ENCODE results near the gene ZBTB34.
A peak's percentile ranks its signal among the peaks of the same experiment; 100 is the strongest.

Gene ZBTB34

DNA sequence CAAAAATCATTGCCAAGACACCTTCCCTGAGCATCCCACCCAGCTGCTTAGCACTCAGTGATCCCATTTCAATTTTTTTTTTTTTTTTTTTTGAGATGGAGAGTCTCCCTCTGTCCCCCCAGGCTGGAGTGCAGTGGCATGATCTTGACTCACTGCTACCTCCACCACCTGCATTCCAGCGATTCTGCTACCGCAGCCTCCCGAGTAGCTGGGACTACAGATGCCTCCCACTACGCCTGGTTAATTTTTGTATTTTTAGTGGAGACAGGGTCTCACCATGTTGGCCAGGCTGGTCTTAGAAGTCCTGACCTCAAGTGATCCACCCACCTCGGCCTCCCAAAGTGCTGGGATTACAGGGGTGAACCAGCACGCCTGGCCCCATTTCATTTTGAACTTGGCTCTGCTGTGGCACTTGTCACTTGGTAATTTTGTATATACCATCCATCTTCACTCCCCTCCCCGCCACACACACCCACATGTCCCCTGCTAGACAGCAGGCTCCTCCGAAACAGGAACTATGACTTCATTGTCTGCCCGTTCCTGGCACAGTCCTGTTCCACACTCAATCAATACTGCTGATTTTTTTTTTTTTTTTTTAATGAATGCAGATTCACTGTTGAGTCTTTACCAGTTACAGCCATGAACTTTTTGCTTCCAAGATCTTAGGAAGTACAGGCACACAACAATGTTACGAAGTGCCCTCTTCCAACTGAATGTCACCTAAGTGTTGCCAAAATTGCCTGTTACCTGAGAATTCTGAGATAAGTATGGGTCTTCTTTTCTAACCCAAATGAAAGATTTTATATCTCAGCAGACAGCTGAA, 17.3 kb upstream of the ZBTB34 start:
- DNase-seq (ENCODE audit: low read depth): no peak

GRCh38 chr9:126844085-126844484, 16.4 kb upstream of the ZBTB34 start:
- DNase-seq (ENCODE audit: low read depth): peak; percentile 34

DNA sequence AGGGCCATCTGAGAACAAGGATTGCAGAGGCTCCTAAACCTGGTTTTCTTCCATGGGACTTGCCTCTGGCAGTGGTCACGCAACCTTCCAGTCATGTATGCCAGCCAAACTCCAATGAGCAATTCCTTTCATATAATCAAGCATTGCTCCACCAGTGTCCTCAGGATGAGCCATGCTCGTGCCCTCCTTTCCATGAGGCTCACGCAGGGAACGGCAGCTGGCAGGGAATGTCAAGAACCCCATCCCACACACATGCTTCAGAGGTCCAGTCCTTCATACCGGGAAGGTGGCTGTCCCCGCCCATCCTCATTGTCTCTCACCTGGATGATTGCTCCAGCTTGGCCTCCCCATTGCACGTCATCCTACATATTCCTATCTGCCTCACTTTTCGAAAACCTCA, 13.4 kb upstream of the ZBTB34 start:
- DNase-seq (ENCODE audit: low read depth): no peak

GRCh38 chr9:126849591-126850225, 10.7 kb upstream of the ZBTB34 start:
- no peak for DNase-seq (ENCODE audit: low read depth)

GRCh38 chr9:126851286-126851880, 9.1 kb upstream of the ZBTB34 start:
- no peak for DNase-seq (ENCODE audit: low read depth)

GRCh38 chr9:126852086-126852688, 8.3 kb upstream of the ZBTB34 start:
- DNase-seq (ENCODE audit: low read depth): no peak

- no peak for DNase-seq (ENCODE audit: low read depth)
These were observed 6.8 kb upstream of the ZBTB34 start for GRCh38 chr9:126853667-126854066.

DNA sequence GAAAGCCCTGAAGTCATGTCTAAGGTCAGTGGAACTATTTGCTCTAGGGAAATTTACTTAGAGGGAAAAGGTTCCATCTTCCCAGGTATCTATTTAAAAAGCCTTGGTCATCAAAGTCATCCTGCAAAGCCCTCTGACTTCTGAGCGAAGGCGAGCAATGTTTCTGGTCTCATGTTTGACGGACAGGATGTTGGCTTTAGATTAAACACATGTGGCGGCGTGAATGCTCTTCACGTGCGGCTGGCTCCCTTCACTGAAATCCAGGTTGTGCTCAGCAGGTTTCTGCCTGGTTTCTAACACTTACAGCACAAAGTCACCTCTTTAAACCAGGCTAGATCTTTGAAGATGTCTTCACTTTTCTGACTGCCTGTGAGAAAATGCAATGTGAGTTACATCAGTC, 5.7 kb upstream of the ZBTB34 start:
- DNase-seq (ENCODE audit: low read depth): no peak

DNA sequence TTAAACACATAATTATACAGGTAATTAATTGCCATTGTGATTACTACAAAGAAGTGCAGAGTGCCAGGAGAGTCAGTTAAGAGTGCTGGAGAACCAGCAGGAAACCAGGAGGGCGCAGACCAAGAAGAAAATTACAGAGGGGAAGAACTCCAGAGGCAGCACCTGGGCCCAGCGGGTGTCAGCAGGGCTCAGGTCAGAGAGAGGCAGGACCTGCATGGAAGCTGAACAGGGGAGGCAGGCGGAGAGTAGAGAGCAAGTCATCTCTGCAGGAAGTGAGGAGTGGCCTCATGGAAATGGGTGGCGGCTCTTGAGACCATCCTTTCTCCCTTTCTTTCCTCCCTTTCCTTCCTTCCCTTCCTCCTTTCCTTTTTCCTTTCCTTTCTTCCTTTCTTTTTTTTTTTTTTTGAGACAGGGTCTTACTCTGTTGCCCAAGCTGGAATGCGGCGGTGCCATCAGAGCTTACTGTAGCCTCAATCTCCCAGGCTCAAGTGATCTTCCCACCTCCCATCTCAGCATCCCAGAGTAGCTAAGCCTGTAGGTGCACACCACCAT, 4.0 kb upstream of the ZBTB34 start:
- no peak for DNase-seq (ENCODE audit: low read depth)

GRCh38 chr9:126857261-126857960, 3.0 kb upstream of the ZBTB34 start:
- no peak for DNase-seq (ENCODE audit: low read depth)

GRCh38 chr9:126859111-126859510, 1.3 kb upstream of the ZBTB34 start:
- DNase-seq (ENCODE audit: low read depth): no peak

- no peak for DNase-seq (ENCODE audit: low read depth)
These were observed 473 bp downstream of the ZBTB34 start for GRCh38 chr9:126860757-126861466.

GRCh38 chr9:126861707-126862103, 1.3 kb downstream of the ZBTB34 start:
- no peak for DNase-seq (ENCODE audit: low read depth)

DNA sequence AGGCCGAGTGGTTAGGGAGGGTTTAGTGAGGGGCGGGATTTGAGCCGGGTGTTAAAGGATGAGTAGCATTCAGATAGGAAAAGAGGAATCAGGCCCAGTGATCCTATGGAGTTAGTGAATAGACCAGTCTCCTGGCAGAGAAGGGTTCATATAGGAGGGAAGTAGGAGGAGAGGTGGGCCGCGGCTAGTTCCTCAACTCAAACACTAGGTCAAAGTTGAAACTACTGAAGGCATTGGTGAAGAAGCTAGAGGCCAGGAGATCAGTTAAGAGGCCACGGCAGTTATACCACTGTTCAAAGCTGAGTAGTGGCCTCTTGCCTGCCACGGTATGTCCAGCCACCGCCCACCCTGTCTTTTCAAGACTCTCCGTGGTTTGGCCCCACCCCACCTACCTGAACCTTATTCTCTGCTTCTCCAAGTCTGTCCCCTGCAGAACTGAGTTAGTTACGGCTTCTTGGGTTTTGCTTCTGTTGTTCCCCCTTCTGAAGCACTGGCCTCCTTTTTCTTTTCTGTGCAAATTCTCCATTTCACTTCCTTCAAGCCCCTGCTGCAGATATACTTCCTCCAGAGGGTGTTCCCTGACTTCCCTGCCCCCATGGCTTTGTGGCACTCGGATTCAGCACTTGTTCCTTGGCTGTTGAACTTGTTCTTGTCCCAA, 1.8 kb downstream of the ZBTB34 start:
- no peak for DNase-seq (ENCODE audit: low read depth)

DNA sequence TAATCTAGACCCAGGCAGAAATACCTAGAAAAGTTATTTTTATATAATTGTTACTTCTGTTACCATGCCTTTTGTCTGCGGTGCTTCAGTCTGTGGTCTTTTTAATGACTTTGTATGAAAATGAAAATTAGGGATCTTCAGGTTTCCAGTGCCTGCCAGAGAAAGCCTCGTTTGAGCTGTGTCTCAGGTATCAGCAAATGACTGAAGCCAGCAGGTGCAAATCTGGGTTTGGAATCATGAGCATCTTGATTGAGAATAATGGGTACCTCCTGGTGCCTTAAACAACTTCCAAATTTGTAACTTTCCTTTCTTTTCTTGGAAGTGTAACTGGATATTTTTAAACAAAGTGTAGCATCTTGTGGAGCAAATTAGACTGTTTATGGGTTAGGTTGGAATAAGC, 4.3 kb downstream of the ZBTB34 start:
- DNase-seq (ENCODE audit: low read depth): no peak

GRCh38 chr9:126869368-126869767, 8.9 kb downstream of the ZBTB34 start:
- no peak for DNase-seq (ENCODE audit: low read depth)

- DNase-seq (ENCODE audit: low read depth): no peak
These were observed 12.1 kb downstream of the ZBTB34 start for GRCh38 chr9:126872516-126872915.

GRCh38 chr9:126874546-126875314, 14.3 kb downstream of the ZBTB34 start:
- DNase-seq (ENCODE audit: low read depth): no peak

- no peak for DNase-seq (ENCODE audit: low read depth)
These were observed 15.5 kb downstream of the ZBTB34 start for GRCh38 chr9:126875756-126876510.
